H9 (cell line): ENCODE measurements around the gene CEP128. TPM values are rescaled to one million over a fixed set of nuclear protein-coding genes. Genes with fewer than 3 reads are reported as not detected.

Experiments used
- DNase-seq: peaks from one replicate; pipeline ENCODE4 v3.0.0-alpha.2; 2017
- H2AFZ ChIP-seq: one replicate; pipeline ENCODE4 v1.6.1; 2013; ENCODE audit warnings: mild to moderate bottlenecking, low read length, control low read depth, moderate library complexity
- H2AK5ac ChIP-seq: 2 replicates; pipeline ENCODE4 v1.6.1; 2013; ENCODE audit warnings: low read length, control low read depth, mixed read lengths; ENCODE audit not compliant: insufficient read length
- H2BK120ac ChIP-seq: one replicate; pipeline ENCODE4 v1.6.1; 2013; ENCODE audit warnings: low read depth, mild to moderate bottlenecking, low read length, control low read depth, inconsistent platforms; ENCODE audit not compliant: poor library complexity, severe bottlenecking
- H2BK12ac ChIP-seq: 2 replicates; pipeline ENCODE4 v1.6.1; 2013; ENCODE audit warnings: low read length, control low read depth, mixed read lengths, low read depth; ENCODE audit not compliant: insufficient read length
- H2BK15ac ChIP-seq: 2 replicates; pipeline ENCODE4 v1.6.1; 2013; ENCODE audit warnings: low read depth, low read length, control low read depth
- H2BK20ac ChIP-seq: one replicate; pipeline ENCODE4 v1.6.1; 2013; ENCODE audit warnings: low read depth, mild to moderate bottlenecking, low read length, control low read depth, inconsistent platforms; ENCODE audit not compliant: poor library complexity, severe bottlenecking
- H2BK5ac ChIP-seq: 2 replicates; pipeline ENCODE4 v1.6.1; 2013; ENCODE audit warnings: low read length, control low read depth, mixed read lengths; ENCODE audit not compliant: insufficient read length
- H3K14ac ChIP-seq: 2 replicates; pipeline ENCODE4 v1.6.1; 2013; ENCODE audit warnings: low read length, control low read depth; ENCODE audit not compliant: insufficient read depth
- H3K18ac ChIP-seq: 2 replicates; pipeline ENCODE4 v1.6.1; 2013; ENCODE audit warnings: low read depth, mild to moderate bottlenecking, mixed read lengths, low read length, control low read depth; ENCODE audit not compliant: insufficient read length
- H3K23ac ChIP-seq: 2 replicates; pipeline ENCODE4 v1.6.1; 2013; ENCODE audit warnings: low read length, control low read depth, mixed read lengths, low read depth; ENCODE audit not compliant: insufficient read length
- H3K23me2 ChIP-seq: 2 replicates; pipeline ENCODE4 v1.6.1; 2013; ENCODE audit warnings: low read depth, mild to moderate bottlenecking, mixed read lengths, low read length, control low read depth; ENCODE audit not compliant: insufficient read length, poor library complexity, severe bottlenecking
- H3K27ac ChIP-seq: 2 replicates; pipeline ENCODE4 v1.5.1; 2013; ENCODE audit warnings: low read length, control low read depth, mixed read lengths, low read depth; ENCODE audit not compliant: insufficient read length
- H3K27me3 ChIP-seq: 2 replicates; pipeline ENCODE4 v1.6.1; 2013; ENCODE audit warnings: low read length, control low read depth, inconsistent platforms; ENCODE audit not compliant: insufficient read depth
- H3K4ac ChIP-seq: 2 replicates; pipeline ENCODE4 v1.6.1; 2013; ENCODE audit warnings: low read depth, mild to moderate bottlenecking, control low read depth, inconsistent platforms, low read length, moderate library complexity
- H3K4me1 ChIP-seq: 2 replicates; pipeline ENCODE4 v1.6.1; 2013; ENCODE audit warnings: low read length, control low read depth, inconsistent platforms; ENCODE audit not compliant: insufficient read depth
- H3K4me2 ChIP-seq: 2 replicates; pipeline ENCODE4 v1.6.1; 2013; ENCODE audit warnings: low read length, control low read depth, mixed read lengths; ENCODE audit not compliant: insufficient read length, insufficient read depth
- H3K56ac ChIP-seq: 2 replicates; pipeline ENCODE4 v1.6.1; 2013; ENCODE audit warnings: low read depth, mild to moderate bottlenecking, mixed read lengths, low read length, control low read depth; ENCODE audit not compliant: insufficient read length
- H3K79me1 ChIP-seq: 2 replicates; pipeline ENCODE4 v1.6.1; 2013; ENCODE audit warnings: low read depth, mild to moderate bottlenecking, moderate library complexity, low read length, control low read depth, inconsistent platforms; ENCODE audit not compliant: insufficient read depth, poor library complexity, severe bottlenecking
- H3K79me2 ChIP-seq: 2 replicates; pipeline ENCODE4 v1.6.1; 2013; ENCODE audit warnings: low read length, control low read depth, inconsistent platforms; ENCODE audit not compliant: insufficient read depth
- H3K9ac ChIP-seq: 2 replicates; pipeline ENCODE4 v1.6.1; 2013; ENCODE audit warnings: low read length, control low read depth, mixed read lengths; ENCODE audit not compliant: insufficient read length; ENCODE audit errors: extremely low read depth
- H3K9me3 ChIP-seq: one replicate; pipeline ENCODE4 v1.6.1; 2013; ENCODE audit warnings: low read depth, low read length, inconsistent platforms; ENCODE audit not compliant: control insufficient read depth
- H3T11ph ChIP-seq: one replicate; pipeline ENCODE4 v1.6.1; 2013; ENCODE audit warnings: mild to moderate bottlenecking, low read length, control low read depth, inconsistent platforms
- H4K20me1 ChIP-seq: one replicate; pipeline ENCODE4 v1.6.1; 2013; ENCODE audit not compliant: control insufficient read depth, insufficient read length, insufficient read depth
- H4K5ac ChIP-seq: 2 replicates; pipeline ENCODE4 v1.6.1; 2013; ENCODE audit warnings: low read depth, mild to moderate bottlenecking, mixed read lengths, low read length, control low read depth; ENCODE audit not compliant: insufficient read length
- H4K8ac ChIP-seq: replicated peaks from 2 replicates; pipeline ENCODE4 v1.6.1; 2013; ENCODE audit warnings: low read length, control low read depth, mixed read lengths, low read depth; ENCODE audit not compliant: insufficient read length
- H4K91ac ChIP-seq: 2 replicates; pipeline ENCODE4 v1.6.1; 2013; ENCODE audit warnings: low read depth, mild to moderate bottlenecking, moderate library complexity, mixed read lengths, low read length, control low read depth; ENCODE audit not compliant: insufficient read length
- H3K27ac Mint-ChIP-seq, 3 experiments: 2 replicates in 2 of 3; 3 replicates in 1 of 3; pipeline ENCODE4 v1.8.0; 2020 to 2021; ENCODE audit warnings: mixed read lengths in 3 of 3, mild to moderate bottlenecking in 1 of 3, moderate library complexity in 1 of 3
- H3K27me3 Mint-ChIP-seq: 2 replicates; pipeline ENCODE4 v1.8.0; 2021; ENCODE audit warnings: low read depth, mild to moderate bottlenecking, moderate library complexity, mixed read lengths
- H3K36me3 Mint-ChIP-seq, 3 experiments: 2 replicates in 2 of 3; 3 replicates in 1 of 3; pipeline ENCODE4 v1.8.0; 2020 to 2021; ENCODE audit warnings: low read depth in 3 of 3, mixed read lengths in 3 of 3; ENCODE audit not compliant: insufficient read depth in 1 of 3
- H3K4me1 Mint-ChIP-seq, 2 experiments: 2 replicates each; pipeline ENCODE4 v1.8.0; 2020; ENCODE audit warnings: mixed read lengths in 2 of 2
- H3K4me3 Mint-ChIP-seq, 2 experiments: 2 replicates in 1 of 2; 3 replicates in 1 of 2; pipeline ENCODE4 v1.8.0; 2020 to 2021; ENCODE audit warnings: mild to moderate bottlenecking in 2 of 2, mixed read lengths in 2 of 2, moderate library complexity in 1 of 2
- H3K9me3 Mint-ChIP-seq, 2 experiments: 2 replicates in 1 of 2; 3 replicates in 1 of 2; pipeline ENCODE4 v1.8.0; 2020; ENCODE audit warnings: mild to moderate bottlenecking in 2 of 2, mixed read lengths in 2 of 2, moderate library complexity in 1 of 2
- CTCF ChIP-seq: fragments of 200-600 bp; sonication (generic); conservative IDR thresholded peaks from 3 replicates; pipeline ENCODE4 v1.8.0; 2021; ENCODE audit warnings: antibody characterized with exemption, mild to moderate bottlenecking
- WGBS: extraction: QIAGEN DNeasy Blood & Tissue Kit; methylation state at CpG from one replicate; pipeline ENCODE4 v1.1.7; 2013; ENCODE audit warnings: missing lambda C conversion rate, low lambda C conversion rate, mixed read lengths; ENCODE audit not compliant: insufficient read length; ENCODE audit errors: extremely low coverage; 5-methylcytosine and 5-hydroxymethylcytosine counted together
- total RNA-seq: library from RNA; stranded (reverse); gene quantifications from 2 replicates; pipeline ENCODE4 v1.2.1, GENCODE V29; 2021

The CEP128 gene
- total RNA-seq, 1 experiment from 2014 or later: 16.3 TPM

- peaks cover 23 to 24% of the 10 kb centered on the region in 2 experiments for H3K9me3 Mint-ChIP-seq
- Histone ChIP-seq H3K79me2 (no peaks in the 10 kb centered on the region), H2BK120ac (no peak overlapping the region), H3K56ac (no peak overlapping the region), H4K91ac (no peak overlapping the region), H2BK12ac (no peak overlapping the region), H4K8ac (no peak overlapping the region), H3K23me2 (no peaks in the 10 kb centered on the region), H4K5ac (no peak overlapping the region), H3K79me1 (no peaks in the 10 kb centered on the region), H3K23ac (no peak overlapping the region), H3K4ac (no peak overlapping the region), H3K4me1 (no peaks in the 10 kb centered on the region), H3T11ph (no peak overlapping the region), H3K27me3 (no peaks in the 10 kb centered on the region), H3K14ac (no peak overlapping the region), H3K9ac (no peak overlapping the region), H3K9me3 (no peaks in the 10 kb centered on the region), H2BK20ac (no peak overlapping the region), H2AFZ (no peak overlapping the region), H3K4me2 (no peak overlapping the region), H3K18ac (no peak overlapping the region), H2BK15ac (no peak overlapping the region), H2AK5ac (no peak overlapping the region), H2BK5ac (no peak overlapping the region), H3K27ac (no peak overlapping the region), H4K20me1 (no peaks in the 10 kb centered on the region)
- WGBS: no CpG with 5 or more reads among the region's 1 CpG
- H3K4me1 Mint-ChIP-seq: no peaks in the 10 kb centered on the region
- no peak for TF ChIP-seq CTCF
- DNase-seq: no peak
- peaks cover 18 to 42% (median 24%) of the 10 kb centered on the region in 3 experiments for H3K36me3 Mint-ChIP-seq
- H3K27me3 Mint-ChIP-seq: no peaks in the 10 kb centered on the region
- H3K27ac Mint-ChIP-seq: no peak overlapping the region
- no peak overlapping the region for H3K4me3 Mint-ChIP-seq
Measured at GRCh38 chr14:80867091-80867490, 74.4 kb downstream of the CEP128 start.
